Stimulated activated CD8-positive, alpha-beta memory T cell treated with anti-CD3 and anti-CD28 coated beads, Interleukin-4, amount 100 ng/mL, for 1 hour (primary cell): ENCODE results near the gene MGA.

Experiments
- DNase-seq, 2 donors: peaks; one replicate each; pipeline ENCODE4 v3.0.0-alpha.2; 2020; ENCODE audit warnings: low read depth in 2 of 2, low spot score in 1 of 2

The MGA gene

DNA sequence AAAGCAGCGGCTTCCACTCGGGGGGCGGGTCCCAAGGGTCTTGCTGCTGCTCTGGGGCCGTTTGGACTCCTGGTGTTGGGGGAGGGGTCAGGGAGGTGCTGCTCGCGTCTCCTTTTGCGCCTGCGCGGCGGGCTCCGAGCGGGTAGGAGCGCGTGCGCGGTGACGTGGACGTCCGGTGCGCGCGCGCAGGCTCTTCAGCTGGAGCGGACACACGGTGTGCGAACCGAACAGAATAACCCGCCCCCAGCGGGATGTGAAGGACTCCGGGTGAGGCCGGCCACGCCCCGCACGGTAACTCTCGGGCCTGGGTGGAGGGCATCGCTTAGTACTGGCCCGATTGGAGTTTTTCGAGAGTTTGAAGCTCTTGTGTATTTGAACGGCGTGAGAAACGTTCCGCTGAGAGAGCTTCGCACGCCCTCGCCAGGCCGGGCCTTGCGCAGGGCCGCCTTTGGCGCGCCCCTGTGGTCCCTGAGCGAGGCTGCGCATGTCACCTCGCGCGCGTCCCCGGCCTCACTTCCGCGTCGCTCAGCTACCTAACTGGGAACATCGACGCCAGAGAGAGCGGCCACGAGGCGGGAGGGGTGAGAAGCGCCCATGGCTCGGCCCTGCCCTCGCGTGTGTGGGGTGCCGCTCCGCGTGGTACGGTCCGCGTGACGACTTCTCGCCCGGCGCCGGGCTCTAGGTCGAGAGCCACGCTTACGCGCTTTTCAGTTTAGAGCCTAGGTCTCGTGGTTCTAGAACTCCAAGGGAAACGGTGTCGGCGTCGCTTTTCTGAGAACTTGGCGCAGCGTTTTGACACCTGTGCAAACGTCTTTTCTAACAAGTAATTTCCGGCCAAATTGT is at the start of gene MGA:
Gene MGA, plus strand, starts transcription at position 171 of the 843 bp plus-strand sequence.
- peak; percentile 72 to 80 for DNase-seq

DNA sequence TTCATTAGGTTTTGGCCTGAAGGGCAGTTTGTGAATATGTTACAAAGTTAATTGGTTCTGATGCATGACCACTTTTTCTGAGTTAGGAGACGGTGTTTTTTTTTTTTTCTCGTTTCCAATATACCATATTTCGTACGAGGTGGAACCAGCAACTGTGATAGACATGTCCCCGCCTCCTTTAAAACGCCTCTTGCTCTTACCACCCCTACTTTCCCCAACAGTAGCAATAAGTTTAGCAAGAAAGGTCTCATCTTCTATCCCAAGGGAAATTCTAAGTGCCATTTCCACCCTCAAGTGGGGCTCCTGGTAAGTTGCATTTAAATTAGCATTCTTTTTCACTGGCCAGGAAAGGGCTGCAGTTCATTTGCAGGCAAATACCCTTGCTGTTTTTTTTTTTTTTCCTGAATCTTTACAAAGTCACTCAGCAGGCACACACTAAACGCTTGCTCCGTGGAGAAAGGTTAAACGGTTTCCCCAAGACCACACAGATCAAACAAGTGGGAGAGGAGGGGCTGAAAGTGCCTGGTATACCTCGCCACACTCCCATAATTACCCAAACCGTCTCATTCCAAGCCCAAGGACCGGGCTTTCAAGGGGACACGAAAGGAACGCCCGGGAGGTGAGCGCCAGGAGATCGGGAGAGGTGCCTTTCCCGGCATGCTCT is 39.5 kb upstream of the MGA start:
- DNase-seq, result no peak

DNA sequence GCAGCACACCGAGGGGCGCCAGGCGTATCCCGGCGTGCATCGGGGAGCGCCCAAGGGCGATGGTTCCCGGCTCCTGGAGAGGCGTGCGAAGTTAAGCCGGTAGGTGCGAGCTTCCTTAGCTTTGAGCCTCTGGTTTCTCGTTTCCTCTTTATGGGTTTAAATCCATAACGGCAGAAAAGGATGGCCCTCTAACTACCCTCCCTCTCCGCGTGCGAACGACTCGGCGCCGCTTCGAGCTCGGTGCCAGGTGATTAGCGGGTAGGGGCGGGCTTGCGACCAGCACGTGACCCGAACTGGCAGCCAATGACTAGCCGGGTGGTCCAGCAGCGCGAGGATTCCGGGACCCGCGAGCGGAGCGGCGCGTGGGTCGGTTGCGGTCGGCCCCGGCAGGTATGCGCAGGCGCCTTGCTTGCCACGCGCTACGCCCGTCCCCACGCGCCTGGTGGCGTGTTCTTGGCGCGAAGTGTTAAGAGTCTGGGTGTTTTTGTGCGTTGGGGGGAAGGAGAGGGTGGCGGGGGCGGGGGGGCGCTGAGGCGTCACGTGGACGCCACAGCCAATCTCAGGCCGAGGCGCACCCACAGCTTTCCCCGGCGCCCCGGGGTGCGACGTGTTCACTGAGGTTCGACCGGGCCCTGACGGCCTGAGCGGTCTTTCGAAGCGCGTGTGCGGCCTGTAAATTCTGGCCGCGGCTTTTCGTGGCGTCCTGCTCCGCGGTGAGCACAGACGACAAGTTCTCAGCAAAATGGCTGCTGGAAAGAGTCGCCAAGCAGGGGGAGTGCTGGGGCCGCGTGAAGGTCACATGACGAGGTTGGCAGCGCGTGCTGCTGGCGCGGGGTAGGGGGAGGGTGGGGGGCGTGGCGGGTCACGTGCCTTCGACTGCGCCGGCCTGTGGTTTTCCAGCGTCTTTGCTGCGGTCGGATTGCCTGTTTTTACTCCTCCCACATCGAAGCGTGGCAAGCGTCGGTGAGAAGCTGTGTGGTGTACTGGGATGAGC is 38.7 kb upstream of the MGA start:
- peak; percentile 42 to 61 for DNase-seq

DNA sequence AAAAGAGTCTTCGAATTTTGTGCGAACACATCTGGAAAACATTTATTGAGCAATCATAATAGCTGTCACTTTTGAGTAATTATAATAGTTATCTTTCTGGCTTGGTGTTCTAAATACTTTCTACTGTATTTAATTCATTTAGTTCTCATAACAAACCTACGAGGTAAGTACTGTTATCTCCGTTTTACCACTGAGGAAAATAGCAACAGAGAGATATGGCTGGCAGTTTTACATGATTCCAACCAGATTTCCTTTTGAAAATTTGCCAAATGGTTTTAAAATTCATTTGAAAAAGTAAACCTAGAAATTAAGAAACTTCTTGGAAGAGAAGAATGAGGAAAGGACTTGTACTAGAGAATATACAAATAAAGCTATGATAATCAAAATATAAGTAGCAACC is 37.3 kb upstream of the MGA start:
- no peak for DNase-seq

DNA sequence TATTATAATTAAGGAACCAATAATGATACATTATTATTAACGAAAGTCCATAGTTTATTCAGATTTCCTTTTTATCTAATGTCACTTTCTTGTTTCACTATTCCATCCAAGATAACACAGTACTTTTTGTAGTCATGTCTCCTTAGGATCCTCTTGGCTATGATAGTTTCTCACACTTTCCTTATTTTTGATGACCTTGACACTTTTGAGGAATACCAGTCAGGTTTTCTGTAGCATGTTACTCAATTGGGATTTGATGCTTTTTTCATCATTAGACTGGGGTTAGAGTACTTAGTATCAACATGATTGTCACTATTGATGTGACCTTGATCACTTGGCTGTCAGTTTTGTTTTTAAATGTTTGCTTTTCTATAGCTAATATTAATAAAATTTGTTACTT is 33.0 kb upstream of the MGA start:
- no peak for DNase-seq

DNA sequence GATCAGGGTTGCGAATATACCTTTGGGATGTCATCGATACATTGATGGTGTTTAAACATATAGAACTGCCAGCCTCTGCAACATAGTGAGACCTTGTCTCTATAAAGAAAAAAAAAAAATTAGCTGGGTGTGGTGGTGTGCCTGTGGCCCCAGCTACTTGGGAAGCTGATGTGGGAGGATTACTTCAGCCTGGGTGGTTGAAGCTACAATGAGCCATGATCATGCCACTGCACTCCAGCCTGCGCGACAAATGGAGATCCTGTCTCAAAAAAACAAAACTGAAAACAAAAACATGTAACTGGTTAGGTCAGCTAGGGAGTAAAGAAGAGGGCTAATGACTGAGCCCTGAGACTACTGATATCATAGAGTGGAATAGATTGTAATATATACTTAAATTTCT is 30.7 kb upstream of the MGA start:
- no peak for DNase-seq

DNA sequence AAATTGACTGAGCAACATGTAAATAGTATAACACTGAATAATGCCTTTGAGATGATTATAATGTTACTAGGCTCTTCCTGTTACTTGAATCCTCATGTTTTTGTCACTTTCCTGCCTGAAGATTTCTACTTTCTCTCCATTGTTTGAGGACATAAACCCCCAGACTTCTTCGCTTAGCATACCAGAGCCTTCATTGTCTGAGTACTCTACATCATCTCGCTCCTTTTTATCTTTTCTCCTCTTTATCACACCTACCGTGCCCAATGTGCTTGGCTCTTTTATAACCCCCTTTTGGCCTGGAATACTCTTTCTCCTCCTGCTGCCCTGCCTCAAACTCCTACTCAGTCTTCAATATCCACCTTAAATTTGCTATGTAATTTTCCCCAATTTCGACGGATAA is 30.3 kb upstream of the MGA start:
- DNase-seq, result no peak

DNA sequence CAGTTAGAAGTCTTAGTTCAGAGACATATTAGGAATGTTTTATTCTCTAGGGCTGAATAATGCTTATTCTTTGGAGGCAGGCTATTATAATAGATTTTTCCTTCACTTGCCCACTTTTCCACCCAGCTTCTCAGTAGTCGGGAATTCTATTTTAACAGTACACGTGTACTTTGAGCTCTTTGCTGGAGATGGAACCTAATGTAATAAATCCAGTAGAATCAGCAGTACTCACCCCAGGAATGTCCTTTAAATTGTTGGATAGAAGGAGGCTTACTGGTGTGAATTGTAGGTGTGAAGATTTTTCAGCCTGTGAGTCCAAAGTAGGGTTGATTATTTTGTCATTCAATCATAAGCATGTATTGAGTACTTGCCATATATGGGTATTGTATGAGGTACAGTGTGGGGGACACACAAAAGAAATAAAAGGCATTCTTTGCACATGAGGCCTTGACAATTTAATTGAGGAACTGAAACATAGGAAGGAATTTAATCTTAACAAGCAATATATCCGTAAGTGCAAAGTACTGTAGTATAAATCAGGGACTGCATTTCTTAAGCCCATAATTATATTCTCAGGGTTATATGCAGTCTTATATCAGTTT is 29.5 kb upstream of the MGA start:
- no peak for DNase-seq

DNA sequence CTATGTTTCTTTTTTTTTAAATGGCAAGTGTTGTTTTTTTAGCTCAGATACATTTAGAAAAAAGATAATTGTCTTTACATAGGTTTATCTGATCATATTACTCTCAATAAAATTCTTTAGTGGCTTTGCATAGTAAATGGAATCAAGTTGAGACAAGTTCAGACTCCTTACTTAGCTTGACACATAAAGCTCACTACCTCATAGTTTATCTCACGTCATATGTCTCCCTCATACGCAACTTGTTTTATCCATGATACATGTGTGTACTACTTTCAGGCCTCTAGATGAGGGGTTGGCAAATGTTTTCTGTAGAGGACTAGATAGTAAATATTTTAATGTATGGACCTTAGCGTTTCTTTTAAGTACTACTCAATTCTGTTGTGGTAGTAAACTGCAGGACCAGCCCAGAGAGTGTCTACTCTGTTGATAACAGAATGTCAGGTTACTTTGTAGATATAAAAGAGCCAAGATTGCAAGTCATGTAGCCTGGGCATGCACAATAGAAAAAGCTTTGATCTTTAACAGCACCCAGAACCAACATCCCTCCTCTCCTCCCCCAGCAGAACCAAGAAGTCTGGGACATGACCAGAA is 28.2 kb upstream of the MGA start:
- DNase-seq, result no peak

DNA sequence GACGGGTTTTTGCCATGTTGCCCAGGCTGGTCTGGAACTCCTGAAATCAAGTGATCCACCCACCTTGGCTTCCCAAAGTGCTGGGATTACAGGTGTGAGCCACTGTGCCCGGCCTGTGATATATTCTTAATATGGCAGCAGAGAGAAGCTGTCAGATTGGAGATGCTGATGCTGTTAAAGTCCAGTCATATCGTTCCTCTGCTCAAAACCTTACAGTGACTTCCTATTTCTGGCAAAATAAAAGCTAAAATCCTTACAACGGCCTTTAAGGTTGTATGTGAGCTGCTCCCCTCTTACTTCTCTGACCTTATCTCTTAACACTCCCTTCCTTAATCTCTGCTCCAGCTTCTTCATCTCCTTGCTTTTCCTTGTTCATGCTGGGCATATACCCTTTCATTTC is 26.6 kb upstream of the MGA start:
- DNase-seq, result no peak

DNA sequence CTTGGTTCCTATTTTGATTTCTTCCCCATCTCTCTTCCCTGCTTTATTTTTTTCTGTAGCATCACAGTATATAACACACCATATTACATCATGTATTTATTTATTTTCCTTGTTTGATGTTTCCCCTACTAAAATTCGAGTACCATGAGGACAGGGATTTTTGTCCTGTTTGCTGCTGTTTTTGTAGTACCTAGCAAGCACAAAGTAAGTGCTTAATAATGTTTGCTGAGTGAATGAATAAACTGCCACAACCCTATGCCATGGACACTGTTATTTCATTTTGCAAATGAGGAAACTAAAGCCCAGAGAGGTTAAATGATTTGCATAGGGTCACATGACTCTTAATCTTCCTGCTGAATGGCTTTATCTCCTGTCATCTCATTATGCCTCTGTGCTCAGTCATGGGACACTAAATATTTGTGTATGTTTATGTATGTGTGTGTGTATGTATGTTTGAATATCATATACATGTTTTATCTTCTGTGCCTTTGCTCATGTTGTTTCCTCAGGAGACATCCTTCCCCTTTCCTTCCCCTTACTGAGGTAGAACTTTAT is 26.1 kb upstream of the MGA start:
- no peak for DNase-seq

DNA sequence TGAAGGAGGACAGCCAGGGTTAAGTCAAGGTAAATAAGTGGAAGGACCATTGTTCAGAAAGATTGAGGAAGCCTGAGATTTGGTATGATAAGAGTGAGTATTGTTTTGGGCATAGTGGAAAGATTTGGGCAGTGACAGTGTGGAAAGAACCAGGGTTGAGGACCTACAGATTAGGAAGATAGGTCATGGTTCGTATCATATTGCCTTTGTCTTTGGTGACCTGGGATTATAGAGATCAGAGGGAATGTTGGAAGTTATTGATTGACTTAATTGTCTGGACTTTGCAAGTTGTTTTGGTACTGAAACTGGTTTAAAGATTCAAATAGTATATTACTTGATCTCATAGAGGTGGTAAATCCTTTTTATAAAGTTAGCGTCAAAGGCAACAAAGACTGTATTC is 23.1 kb upstream of the MGA start:
- DNase-seq, result no peak

DNA sequence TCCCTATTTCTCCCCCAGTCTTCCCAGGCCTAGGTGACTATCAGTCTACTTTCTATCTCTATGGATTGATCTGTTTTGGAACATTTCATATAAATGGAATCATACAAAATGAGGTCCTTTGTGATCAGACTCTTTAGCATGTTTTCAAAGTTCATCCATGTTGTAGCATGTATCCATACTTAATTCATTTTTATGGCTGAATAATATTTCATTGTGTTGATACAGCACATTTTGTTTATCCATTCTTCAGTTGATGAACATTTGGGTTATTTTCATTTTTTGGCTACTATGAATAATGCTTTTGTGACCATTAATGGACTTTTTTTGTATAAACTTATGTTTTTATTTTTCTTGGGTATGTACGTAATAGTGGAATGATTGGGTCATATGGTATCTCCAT is 19.2 kb upstream of the MGA start:
- no peak for DNase-seq

DNA sequence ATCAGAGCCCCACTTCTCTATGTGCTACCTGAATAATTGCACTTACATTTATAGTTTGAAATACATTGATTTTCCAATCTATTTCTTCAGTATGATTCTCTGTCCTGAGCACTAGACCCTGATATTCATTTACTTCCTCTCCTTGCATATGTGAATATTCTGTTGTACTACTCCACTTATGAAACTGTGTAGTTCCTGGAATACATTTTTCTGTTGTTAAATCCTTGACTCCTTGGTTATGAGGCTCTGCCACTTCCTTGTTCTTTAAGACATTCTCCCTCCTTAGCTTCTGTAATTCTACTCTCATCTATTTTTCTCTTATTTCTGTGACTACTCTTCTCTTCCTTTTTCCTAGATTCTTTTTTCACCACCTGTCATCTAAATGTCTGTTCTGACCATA is 12.9 kb upstream of the MGA start:
- no peak for DNase-seq

DNA sequence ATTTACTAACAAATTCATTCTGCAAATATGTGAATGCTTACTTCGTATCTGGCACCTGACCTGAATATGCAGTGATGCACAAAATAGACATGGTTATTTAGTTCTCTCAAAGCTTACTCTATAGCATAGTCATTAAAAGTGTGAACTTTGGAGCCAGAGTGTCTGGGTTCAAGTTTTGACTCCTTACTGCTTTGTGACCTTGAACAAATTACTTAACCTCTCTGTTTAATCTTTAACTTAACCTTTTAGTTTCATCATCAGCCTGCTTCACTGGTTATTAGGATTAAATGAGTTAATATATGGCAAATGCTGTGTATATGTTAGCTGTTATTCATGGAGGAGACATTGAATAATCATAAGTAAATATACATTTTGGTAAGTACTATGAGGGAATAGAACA is 12.1 kb upstream of the MGA start:
- no peak for DNase-seq

DNA sequence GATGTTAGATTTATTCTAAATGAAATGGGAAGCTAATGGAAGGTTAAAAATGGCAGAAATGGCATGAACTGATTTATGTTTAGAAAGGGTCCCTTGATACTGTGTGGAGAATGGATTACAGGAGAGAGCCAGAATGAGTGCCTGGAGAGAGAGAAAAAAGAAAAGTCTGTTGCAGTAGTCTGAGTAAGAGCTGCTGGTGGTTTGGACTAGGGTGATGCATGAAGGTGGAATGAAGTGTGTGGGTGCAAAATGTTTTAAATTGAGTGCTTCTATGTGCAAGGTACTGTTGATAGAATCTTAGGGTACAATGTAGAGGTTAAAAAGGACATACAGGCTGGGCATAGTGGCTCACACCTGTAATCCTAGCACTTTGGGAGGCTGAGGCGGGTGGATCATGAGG is 11.4 kb upstream of the MGA start:
- no peak for DNase-seq

DNA sequence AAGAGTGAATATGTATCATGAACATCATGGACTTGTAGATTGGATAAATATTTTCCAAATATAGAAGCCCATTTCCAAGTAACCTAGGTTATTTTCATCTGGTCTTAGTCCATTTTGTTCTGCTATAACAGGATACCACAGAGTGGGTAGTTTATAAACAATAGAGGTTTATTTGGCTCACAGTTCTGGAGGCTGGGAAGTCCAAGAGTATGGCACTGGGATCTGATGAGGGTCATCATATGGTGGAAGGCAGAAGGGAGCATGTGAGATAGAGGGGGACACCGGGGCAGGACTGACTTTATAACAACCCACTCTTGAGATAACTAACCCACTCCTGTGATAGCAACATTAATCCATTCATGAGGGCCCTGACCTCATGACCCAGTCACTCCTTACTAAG is 9.4 kb upstream of the MGA start:
- DNase-seq, result no peak

DNA sequence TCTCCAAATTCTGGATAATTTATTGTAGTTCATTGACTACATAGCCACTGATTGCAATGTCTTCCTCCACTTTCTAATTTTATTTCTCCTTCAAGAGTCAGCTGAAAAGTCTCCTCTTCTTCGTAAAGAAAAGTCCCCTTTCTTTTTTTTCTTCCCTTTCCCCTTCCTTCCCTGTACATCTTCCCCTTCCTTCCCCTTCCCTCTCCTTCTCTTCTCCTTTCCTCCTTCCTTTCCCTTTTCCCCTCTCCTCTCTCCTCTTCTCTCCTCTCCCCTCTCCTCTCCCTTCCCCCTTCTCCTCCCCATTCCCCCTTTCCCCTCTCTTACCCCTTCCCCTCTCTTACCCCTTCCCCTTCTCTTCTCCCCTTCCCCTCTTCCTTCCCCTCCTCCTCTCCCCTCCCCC is 8.8 kb upstream of the MGA start:
- DNase-seq, result no peak

DNA sequence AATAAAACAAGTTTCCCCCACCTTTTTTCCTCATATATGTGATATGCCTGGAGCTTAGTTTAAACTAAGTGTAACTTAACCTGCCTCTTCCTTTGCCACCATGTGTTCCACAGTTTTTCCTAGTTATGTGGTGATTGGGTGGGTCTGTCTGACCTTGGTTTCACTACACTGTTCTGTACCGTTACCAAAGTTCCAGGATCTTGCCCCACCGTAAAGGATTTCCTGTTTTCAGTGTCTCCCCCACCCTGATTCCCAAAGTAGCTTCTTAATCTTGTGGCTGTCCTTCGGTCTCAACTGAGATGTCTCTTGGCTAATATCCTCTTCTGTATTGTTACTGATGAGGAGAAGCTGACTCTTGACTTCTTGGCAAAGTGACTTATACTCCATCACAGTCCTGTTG is 6.4 kb upstream of the MGA start:
- DNase-seq, result no peak

DNA sequence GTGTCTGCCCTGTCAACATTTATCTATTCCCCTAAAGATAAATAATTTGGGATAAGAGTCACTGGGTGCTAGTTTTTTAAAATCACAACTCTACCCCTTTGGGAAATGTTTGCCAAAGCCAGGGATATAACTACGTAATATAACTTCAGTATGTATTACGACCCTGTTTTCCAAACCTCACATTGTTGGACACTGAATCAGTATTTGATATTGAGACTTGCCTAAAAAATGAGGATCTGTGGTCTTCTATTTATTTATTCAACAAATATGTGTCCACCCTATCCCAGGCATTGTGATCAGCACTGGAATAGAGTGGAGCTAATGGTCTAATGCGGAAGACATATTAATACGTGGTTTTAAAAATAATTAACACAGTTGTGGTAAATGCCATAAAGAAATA is 4.5 kb upstream of the MGA start:
- DNase-seq, result no peak

DNA sequence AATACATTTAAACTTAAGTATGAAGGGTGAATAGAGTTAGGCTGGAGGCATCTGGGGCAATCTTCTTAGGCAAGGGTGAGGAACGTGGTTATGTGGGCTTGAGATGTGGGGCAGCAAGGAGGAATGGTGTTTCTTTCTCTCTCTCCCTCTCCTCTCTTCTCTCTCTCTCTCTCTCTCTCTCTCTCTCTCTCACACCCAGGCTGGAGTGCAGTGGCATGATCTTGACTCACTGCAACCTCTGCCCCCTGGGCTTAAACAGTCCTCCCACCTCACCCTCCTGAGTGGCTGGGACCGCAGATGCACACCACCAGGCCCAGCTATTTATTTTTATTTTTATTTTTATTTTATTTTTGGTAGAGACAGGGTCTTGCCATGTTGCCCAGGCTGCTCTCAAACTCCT is 4.0 kb upstream of the MGA start:
- no peak for DNase-seq
